Measurements from ENCODE around the gene CFAP299.

Gene CFAP299

GRCh38 chr4:80393246-80393969 lies 57.9 kb downstream of the CFAP299 start:
- no peak for DNase-seq

- DNase-seq = no peak
Measured at GRCh38 chr4:80393970-80394250, 58.4 kb downstream of the CFAP299 start.

GRCh38 chr4:80407246-80407645 lies 71.7 kb downstream of the CFAP299 start:
- DNase-seq = no peak

GRCh38 chr4:80409809-80410208 lies 74.3 kb downstream of the CFAP299 start:
- no peak for DNase-seq

- DNase-seq = no peak
Measured at GRCh38 chr4:80412322-80412721, 76.8 kb downstream of the CFAP299 start.

- DNase-seq = no peak
Measured at GRCh38 chr4:80413086-80413485, 77.6 kb downstream of the CFAP299 start.

GRCh38 chr4:80417019-80417418 lies 81.5 kb downstream of the CFAP299 start:
- no peak for DNase-seq

GRCh38 chr4:80419946-80420345 lies 84.4 kb downstream of the CFAP299 start:
- DNase-seq = peak in 1 of 2 experiments; percentile 24

- peak in 1 of 2 experiments; percentile 6 for DNase-seq
Measured at GRCh38 chr4:80420638-80421037, 85.1 kb downstream of the CFAP299 start.

- DNase-seq = peak; percentile 74 to 86
Measured at GRCh38 chr4:80422727-80423404, 87.3 kb downstream of the CFAP299 start.

GRCh38 chr4:80423553-80424224 lies 88.2 kb downstream of the CFAP299 start:
- DNase-seq = peak in 1 of 2 experiments; percentile 13

- DNase-seq = no peak
Measured at GRCh38 chr4:80424225-80424581, 88.7 kb downstream of the CFAP299 start.

GRCh38 chr4:80425124-80426100 lies 89.9 kb downstream of the CFAP299 start:
- peak in 1 of 2 experiments; percentile 16 for DNase-seq

GRCh38 chr4:80431203-80431965 lies 95.9 kb downstream of the CFAP299 start:
- DNase-seq = no peak

- no peak for DNase-seq
Measured at GRCh38 chr4:80434238-80434637, 98.7 kb downstream of the CFAP299 start.

GRCh38 chr4:80438016-80438415 lies 102.5 kb downstream of the CFAP299 start:
- DNase-seq = no peak

GRCh38 chr4:80439294-80440061 lies 103.9 kb downstream of the CFAP299 start:
- DNase-seq = peak in 1 of 2 experiments; percentile 0

GRCh38 chr4:80446248-80446647 lies 110.7 kb downstream of the CFAP299 start:
- DNase-seq = no peak

- DNase-seq = no peak
Measured at GRCh38 chr4:80446664-80447063, 111.1 kb downstream of the CFAP299 start.

GRCh38 chr4:80447493-80447892 lies 112.0 kb downstream of the CFAP299 start:
- DNase-seq = no peak

GRCh38 chr4:80448056-80448455 lies 112.5 kb downstream of the CFAP299 start:
- no peak for DNase-seq

Data from NCI-H526 (cell line).